Upper lobe of left lung (tissue), 6 donors: ENCODE measurements around the gene CST6. TPM values are rescaled to one million over a fixed set of nuclear protein-coding genes. Genes with fewer than 3 reads are reported as not detected.
"Not testable (repeated sequence)": the region's sequence is repeated elsewhere in the genome, so short reads cannot be mapped to it uniquely, and the experiment has no call there.

Source experiments
- ATAC-seq, 2 donors: fragments of 200-7000 bp; cut with Tn5 transposase; one replicate each; pipeline ENCODE4 v1.9.1; 2022; ENCODE audit warnings: mild to moderate bottlenecking in 2 of 2, moderate library complexity in 2 of 2; ENCODE audit not compliant: low FRiP score in 2 of 2
- DNase-seq, 2 donors: peaks; one replicate each; pipeline ENCODE4 v3.0.0-alpha.2; 2019 to 2020
- H3K27ac ChIP-seq, 4 donors: fragments of 200-600 bp; sonication (generic); one replicate each; pipeline ENCODE4 v1.5.1; 2016 to 2019
- H3K27me3 ChIP-seq, 4 donors: fragments of 200-600 bp; sonication (generic); one replicate each; pipeline ENCODE4 v1.5.1; 2017 to 2019
- H3K36me3 ChIP-seq, 4 donors: fragments of 200-600 bp; sonication (generic); one replicate each; pipeline ENCODE4 v1.5.1; 2016 to 2019
- H3K4me1 ChIP-seq, 4 donors: fragments of 200-600 bp; sonication (generic); one replicate each; pipeline ENCODE4 v1.5.1; 2018 to 2019
- H3K4me3 ChIP-seq, 4 donors: fragments of 200-600 bp; sonication (generic); one replicate each; pipeline ENCODE4 v1.5.1; 2017 to 2019; ENCODE audit warnings: mild to moderate bottlenecking in 2 of 4, moderate library complexity in 1 of 4
- H3K9me3 ChIP-seq, 4 donors: fragments of 200-600 bp; sonication (generic); one replicate each; pipeline ENCODE4 v1.5.1; 2018 to 2019
- EP300 ChIP-seq, 4 donors: sonication (generic); formaldehyde crosslinking; IDR thresholded peaks; one replicate each; pipeline ENCODE4 v1.5.1; 2017; ENCODE audit warnings: antibody characterized with exemption in 4 of 4, control low read depth in 2 of 4
- POLR2A ChIP-seq, 4 donors: fragments of 450-650 bp; IDR thresholded peaks; one replicate each; pipeline ENCODE4 v1.5.1; 2016 to 2017; ENCODE audit warnings: antibody characterized with exemption in 4 of 4, mild to moderate bottlenecking in 2 of 4
- POLR2AphosphoS5 ChIP-seq, 2 donors: sonication (generic); formaldehyde crosslinking; IDR thresholded peaks; one replicate each; pipeline ENCODE4 v1.5.1; 2017; ENCODE audit warnings: antibody characterized with exemption in 2 of 2
- WGBS, 2 donors: methylation state at CpG; one replicate each; pipeline ENCODE4 v1.1.5; 2017 to 2018; 5-methylcytosine and 5-hydroxymethylcytosine counted together
- total RNA-seq, 6 donors: library from RNA; depleted of rRNA in 4 of 6; stranded (reverse); fragments of >200 nt in 4 of 6; gene quantifications; one replicate each; pipeline versions ENCODE4 v1.1.0 to v1.2.1, GENCODE V29; 2016 to 2021
- TF ChIP-seq, protein P1 (sequence below), 6 experiments: fragments of 450-650 bp in 4 of 6; fragments of 200-600 bp in 2 of 6; sonication (generic) in 2 of 6; IDR thresholded peaks; one replicate each; pipeline ENCODE4 v1.5.1; 2016 to 2019; ENCODE audit warnings: antibody characterized with exemption in 6 of 6
- donor health status: DM: no; HTN: no; CAD: no; lungs with moderate emphysema.
- donor health status: DM: no; HTN: yes; CAD: no; lungs with severe emphysema.

The CST6 gene
- total RNA-seq, 6 donors from 2014 or later = 12.6 to 68.1 (median 30.5) TPM

DNA sequence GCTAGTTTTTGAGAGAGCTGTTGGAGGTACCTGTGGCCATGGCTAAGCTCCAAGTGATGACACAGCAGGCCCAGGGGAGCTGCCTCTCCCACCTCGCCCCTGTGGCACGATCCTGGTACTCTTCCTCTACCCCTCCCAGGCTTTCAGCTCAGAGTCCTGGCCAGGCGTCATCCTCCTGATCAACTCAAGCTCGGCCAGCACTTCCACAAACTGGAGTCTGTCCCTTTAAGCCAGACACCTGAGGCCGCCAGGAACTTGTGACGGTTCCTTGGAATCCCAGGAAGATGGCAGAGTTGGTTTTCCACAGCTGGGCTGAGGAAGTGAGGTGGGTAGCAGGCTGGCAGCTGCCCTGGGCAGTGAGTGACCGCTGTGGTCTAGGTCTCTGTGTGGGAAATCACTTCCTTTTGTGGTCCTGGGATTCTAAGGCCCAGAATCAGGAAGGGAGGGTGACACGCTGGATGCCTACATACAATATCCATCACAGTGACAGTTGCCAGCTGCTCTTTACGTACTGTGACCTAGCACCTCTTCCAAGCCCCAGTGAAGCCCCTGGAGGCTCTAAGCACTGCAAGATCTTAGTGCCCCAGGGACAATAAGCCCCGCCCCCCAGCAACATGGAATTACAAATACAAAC lies 3.2 kb upstream of the CST6 start:
- H3K4me3 ChIP-seq = no peak overlapping the region

GRCh38 chr11:66010036-66010435 lies 1.8 kb upstream of the CST6 start:
- H3K9me3 ChIP-seq, H3K27ac ChIP-seq, ATAC-seq, H3K36me3 ChIP-seq, H3K4me3 ChIP-seq, DNase-seq: not testable (repeated sequence)
- 67 to 80% methylated on average over 4 of the region's 4 CpGs for WGBS, 2 donors
- peaks cover 0 to 12% (median 5%) of the 10 kb centered on the region in 4 donors for H3K27me3 ChIP-seq
- peaks cover 9 to 24% (median 14%) of the 10 kb centered on the region in 4 donors for H3K4me1 ChIP-seq

More for the DNA sequence above, 3.2 kb upstream of the CST6 start:
- Histone ChIP-seq H3K4me1 (peaks cover 8 to 22% (median 13%) of the 10 kb centered on the region in 4 donors), H3K36me3 (peaks cover 0 to 17% (median 8%) of the 10 kb centered on the region in 4 donors), H3K27ac (no peak overlapping the region), H3K9me3 (no peaks in the 10 kb centered on the region), H3K27me3 (peaks cover 0 to 12% (median 5%) of the 10 kb centered on the region in 4 donors)
- no peak for DNase-seq
- no peak for ATAC-seq
- TF ChIP-seq EP300 (IDR thresholded peaks at IDR 0.05) (no peak), POLR2A (IDR thresholded peaks at IDR 0.05) (no peak)
- 51 to 62% methylated on average over 4 to 10 of the region's 10 CpGs for WGBS, 2 donors

DNA sequence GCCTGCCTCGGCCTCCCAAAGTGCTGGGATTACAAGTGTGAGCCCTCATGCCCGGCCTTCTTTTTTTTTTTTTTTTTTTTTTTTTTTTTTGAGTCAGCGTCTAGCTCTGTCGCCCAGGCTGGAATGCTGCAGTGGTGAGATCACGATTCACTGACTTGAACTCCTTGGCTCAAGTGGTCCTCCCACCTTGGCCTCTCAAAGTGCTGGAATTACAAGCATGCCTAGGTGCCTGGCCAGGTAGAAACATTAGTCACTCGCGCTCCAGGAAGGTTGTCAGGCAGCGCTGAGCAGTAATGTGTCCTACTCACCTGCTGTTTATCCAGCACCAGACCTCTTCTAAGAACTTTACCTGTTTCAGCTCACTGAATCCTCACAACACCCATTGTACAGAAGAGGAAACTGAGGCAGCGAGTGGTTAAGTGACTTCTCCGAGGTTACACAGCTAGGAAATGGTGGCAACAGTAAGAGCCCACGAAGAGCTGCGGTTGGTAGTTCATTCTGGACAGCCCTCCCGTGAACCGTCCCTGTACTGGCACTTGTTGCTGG lies 496 bp upstream of the CST6 start:
- peaks cover 9 to 30% (median 16%) of the 10 kb centered on the region in 4 donors for H3K4me1 ChIP-seq
- TF ChIP-seq, protein P1, sequence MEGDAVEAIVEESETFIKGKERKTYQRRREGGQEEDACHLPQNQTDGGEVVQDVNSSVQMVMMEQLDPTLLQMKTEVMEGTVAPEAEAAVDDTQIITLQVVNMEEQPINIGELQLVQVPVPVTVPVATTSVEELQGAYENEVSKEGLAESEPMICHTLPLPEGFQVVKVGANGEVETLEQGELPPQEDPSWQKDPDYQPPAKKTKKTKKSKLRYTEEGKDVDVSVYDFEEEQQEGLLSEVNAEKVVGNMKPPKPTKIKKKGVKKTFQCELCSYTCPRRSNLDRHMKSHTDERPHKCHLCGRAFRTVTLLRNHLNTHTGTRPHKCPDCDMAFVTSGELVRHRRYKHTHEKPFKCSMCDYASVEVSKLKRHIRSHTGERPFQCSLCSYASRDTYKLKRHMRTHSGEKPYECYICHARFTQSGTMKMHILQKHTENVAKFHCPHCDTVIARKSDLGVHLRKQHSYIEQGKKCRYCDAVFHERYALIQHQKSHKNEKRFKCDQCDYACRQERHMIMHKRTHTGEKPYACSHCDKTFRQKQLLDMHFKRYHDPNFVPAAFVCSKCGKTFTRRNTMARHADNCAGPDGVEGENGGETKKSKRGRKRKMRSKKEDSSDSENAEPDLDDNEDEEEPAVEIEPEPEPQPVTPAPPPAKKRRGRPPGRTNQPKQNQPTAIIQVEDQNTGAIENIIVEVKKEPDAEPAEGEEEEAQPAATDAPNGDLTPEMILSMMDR (IDR thresholded peaks at IDR 0.05) = no peak
- TF ChIP-seq POLR2AphosphoS5 (IDR thresholded peaks at IDR 0.05) (peak; percentile 28 to 60), POLR2A (IDR thresholded peaks at IDR 0.05) (peak in 2 of 4 donors; percentile 29 to 36)
- 32 to 48% methylated on average over 12 to 14 of the region's 14 CpGs for WGBS, 2 donors
- no peaks in the 10 kb centered on the region for H3K9me3 ChIP-seq
- peak; percentile 65 to 85 for ATAC-seq
- peaks cover 0 to 12% (median 5%) of the 10 kb centered on the region in 4 donors for H3K27me3 ChIP-seq
- peak in 1 of 2 donors; percentile 93 for DNase-seq
- peak overlapping the region; percentile 50 to 79 (median 74) for H3K27ac ChIP-seq
- H3K4me3 ChIP-seq = peak overlapping the region in 3 of 4 donors; percentile 5 to 28 (median 24)
- H3K36me3 ChIP-seq = no peaks in the 10 kb centered on the region

GRCh38 chr11:66012371-66012945 lies 650 bp downstream of the CST6 start:
- Histone ChIP-seq H3K4me1 (peaks cover 9 to 30% (median 16%) of the 10 kb centered on the region in 4 donors), H3K9me3 (no peaks in the 10 kb centered on the region), H3K36me3 (no peaks in the 10 kb centered on the region), H3K27ac (peak overlapping the region; percentile 50 to 79 (median 74)), H3K27me3 (peaks cover 0 to 12% (median 5%) of the 10 kb centered on the region in 4 donors), H3K4me3 (peak overlapping the region in 1 of 4 donors; percentile 24)
- ATAC-seq = no peak
- TF ChIP-seq POLR2AphosphoS5 (IDR thresholded peaks at IDR 0.05) = no peak
- no peak for TF ChIP-seq POLR2A (IDR thresholded peaks at IDR 0.05)
- TF ChIP-seq, protein P1 (IDR thresholded peaks at IDR 0.05) = no peak
- TF ChIP-seq EP300 (IDR thresholded peaks at IDR 0.05) = no peak
- DNase-seq = no peak
- 57 to 86% methylated on average over 5 to 12 of the region's 12 CpGs for WGBS, 2 donors

DNA sequence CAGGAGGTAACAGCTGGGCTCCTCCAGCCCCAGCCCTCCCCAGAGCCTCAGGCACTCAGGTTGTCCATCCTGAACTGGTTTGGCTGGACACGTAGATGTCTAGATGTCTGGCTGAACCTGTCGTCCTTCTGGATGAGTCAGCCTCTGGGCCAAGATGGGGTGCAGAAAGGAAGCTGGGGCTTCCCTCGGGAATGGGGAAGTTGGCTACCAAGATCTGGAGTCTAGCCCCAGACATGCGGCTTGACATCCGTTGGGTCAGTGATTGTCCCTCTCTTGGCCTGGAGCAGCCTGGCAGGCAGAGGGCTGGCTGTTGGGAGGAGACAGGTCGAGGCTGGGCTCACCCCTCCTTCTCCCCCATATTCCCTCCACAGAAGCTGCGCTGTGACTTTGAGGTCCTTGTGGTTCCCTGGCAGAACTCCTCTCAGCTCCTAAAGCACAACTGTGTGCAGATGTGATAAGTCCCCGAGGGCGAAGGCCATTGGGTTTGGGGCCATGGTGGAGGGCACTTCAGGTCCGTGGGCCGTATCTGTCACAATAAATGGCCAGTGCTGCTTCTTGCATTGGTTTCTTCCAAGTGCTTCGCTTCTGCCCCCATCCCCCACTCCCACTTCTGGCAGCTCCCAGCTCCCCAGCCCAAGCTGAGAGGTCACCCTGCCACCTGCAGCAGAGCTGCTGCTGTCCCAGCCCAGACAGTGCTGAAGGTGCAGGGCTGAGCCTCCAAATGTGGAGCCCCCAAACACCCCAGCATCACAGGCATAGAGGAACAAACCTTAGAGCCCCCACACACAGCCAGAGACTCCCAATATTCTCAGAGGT lies 1.3 kb downstream of the CST6 start:
- whole genome bisulfite sequencing, 2 donors = 18 to 36% methylated on average over 2 to 12 of the region's 12 CpGs
- peak in 1 of 2 donors; percentile 46 for ATAC-seq
- no peak for TF ChIP-seq EP300 (IDR thresholded peaks at IDR 0.05)
- TF ChIP-seq, protein P1 (IDR thresholded peaks at IDR 0.05) = no peak
- no peak for TF ChIP-seq POLR2AphosphoS5 (IDR thresholded peaks at IDR 0.05)
- TF ChIP-seq POLR2A (IDR thresholded peaks at IDR 0.05) = no peak
- peak in 1 of 2 donors; percentile 53 for DNase-seq
- H3K4me1 ChIP-seq = peaks cover 9 to 30% (median 16%) of the 10 kb centered on the region in 4 donors
- H3K36me3 ChIP-seq = no peaks in the 10 kb centered on the region
- no peak overlapping the region for H3K4me3 ChIP-seq
- peaks cover 0 to 12% (median 5%) of the 10 kb centered on the region in 4 donors for H3K27me3 ChIP-seq
- no peaks in the 10 kb centered on the region for H3K9me3 ChIP-seq
- no peak overlapping the region for H3K27ac ChIP-seq
